Thoracic aorta (tissue), 2 donors: Measurements from ENCODE around the gene ANKFN1. TPM values are rescaled to one million over a fixed set of nuclear protein-coding genes. Genes with fewer than 3 reads are reported as not detected.

Experiments
- ATAC-seq: fragments of 150-250 bp; one replicate; pipeline ENCODE4 v1.8.0; 2017; ENCODE audit warnings: low read depth; ENCODE audit not compliant: insufficient number of reproducible peaks, low FRiP score
- DNase-seq: peaks from one replicate; pipeline ENCODE4 v3.0.0-alpha.2; 2020; ENCODE audit warnings: low spot score
- H3K27ac ChIP-seq, 2 donors: fragments of 200-600 bp; sonication (generic); 1 replicate in 1 of 2; 2 replicates in 1 of 2; pipeline ENCODE4 v1.5.1; 2016; ENCODE audit warnings: mild to moderate bottlenecking in 2 of 2, moderate library complexity in 2 of 2
- H3K27me3 ChIP-seq: fragments of 200-600 bp; sonication (generic); replicated peaks from 2 replicates; pipeline ENCODE4 v1.6.0; 2016; ENCODE audit warnings: mild to moderate bottlenecking; ENCODE audit not compliant: insufficient read depth
- H3K36me3 ChIP-seq: fragments of 200-600 bp; sonication (generic); one replicate; pipeline ENCODE4 v1.5.1; 2016
- H3K4me1 ChIP-seq, 2 donors: fragments of 200-600 bp; sonication (generic); 1 replicate in 1 of 2; 2 replicates in 1 of 2; pipeline versions ENCODE4 v1.5.1 to v1.6.0; 2016; ENCODE audit warnings: low read depth in 2 of 2, mild to moderate bottlenecking in 1 of 2; ENCODE audit not compliant: control insufficient read depth in 1 of 2
- H3K4me3 ChIP-seq: fragments of 200-600 bp; sonication (generic); 2 replicates; pipeline ENCODE4 v1.5.1; 2016; ENCODE audit warnings: mild to moderate bottlenecking
- H3K9me3 ChIP-seq: fragments of 200-600 bp; sonication (generic); 2 replicates; pipeline ENCODE4 v1.5.1; 2016
- CTCF ChIP-seq: fragments of 200-600 bp; sonication (generic); IDR thresholded peaks from one replicate; pipeline ENCODE4 v1.5.1; 2019; ENCODE audit warnings: antibody characterized with exemption
- total RNA-seq, 2 donors: library from RNA; depleted of rRNA; stranded (reverse); fragments of >200 nt; gene quantifications; one replicate each; pipeline versions ENCODE4 v1.1.0 to v1.2.3, GENCODE V29; 2016

ANKFN1 gene
- total RNA-seq, 2 donors from 2014 or later: 0.68 TPM; not detected in 1

- Histone ChIP-seq H3K4me1 (peaks cover 0 to 4% of the 10 kb centered on the region in 2 donors), H3K27ac (no peak overlapping the region), H3K36me3 (no peaks in the 10 kb centered on the region), H3K9me3 (no peaks in the 10 kb centered on the region), H3K4me3 (no peak overlapping the region), H3K27me3 (no peaks in the 10 kb centered on the region)
- no peak for TF ChIP-seq CTCF
- ATAC-seq (no peak), DNase-seq (no peak)
Measured at GRCh38 chr17:56297184-56297583, 143.9 kb downstream of the ANKFN1 start.

- no peaks in the 10 kb centered on the region for H3K36me3 ChIP-seq
- no peak overlapping the region for H3K27ac ChIP-seq
- H3K9me3 ChIP-seq: no peaks in the 10 kb centered on the region
- no peak for DNase-seq
- no peaks in the 10 kb centered on the region for H3K4me1 ChIP-seq
- H3K27me3 ChIP-seq: no peaks in the 10 kb centered on the region
- no peak for ATAC-seq
- no peak for TF ChIP-seq CTCF
- H3K4me3 ChIP-seq: no peak overlapping the region
Measured at GRCh38 chr17:56298846-56299245, 145.6 kb downstream of the ANKFN1 start.

GRCh38 chr17:56300144-56300543 lies 146.9 kb downstream of the ANKFN1 start:
- ATAC-seq: no peak
- DNase-seq: no peak
- TF ChIP-seq CTCF: no peak
- Histone ChIP-seq H3K9me3 (no peaks in the 10 kb centered on the region), H3K36me3 (no peaks in the 10 kb centered on the region), H3K4me1 (no peaks in the 10 kb centered on the region), H3K27ac (no peak overlapping the region), H3K4me3 (no peak overlapping the region), H3K27me3 (no peaks in the 10 kb centered on the region)

- Histone ChIP-seq H3K27me3 (no peaks in the 10 kb centered on the region), H3K36me3 (no peaks in the 10 kb centered on the region), H3K27ac (no peak overlapping the region), H3K9me3 (no peaks in the 10 kb centered on the region), H3K4me3 (no peak overlapping the region), H3K4me1 (no peaks in the 10 kb centered on the region)
- no peak for TF ChIP-seq CTCF
- ATAC-seq: no peak
- DNase-seq: no peak
Measured at GRCh38 chr17:56305007-56305406, 151.7 kb downstream of the ANKFN1 start.

- Histone ChIP-seq H3K27me3 (no peaks in the 10 kb centered on the region), H3K9me3 (no peaks in the 10 kb centered on the region), H3K4me1 (no peaks in the 10 kb centered on the region), H3K4me3 (no peak overlapping the region), H3K36me3 (no peaks in the 10 kb centered on the region), H3K27ac (no peak overlapping the region)
- no peak for ATAC-seq
- TF ChIP-seq CTCF: no peak
- DNase-seq: no peak
Measured at GRCh38 chr17:56309897-56310296, 156.6 kb downstream of the ANKFN1 start.
